HG02623 (cell line): ENCODE data around the gene ERN1.
"Not testable (repeated sequence)": the region's sequence is repeated elsewhere in the genome, so short reads cannot be mapped to it uniquely, and the experiment has no call there.

Source experiments
- ATAC-seq: cut with Tn5 transposase; IDR thresholded peaks from one replicate; pipeline ENCODE4 v1.9.1; 2021; ENCODE audit warnings: moderate library complexity; ENCODE audit not compliant: unreplicated experiment

The ERN1 gene

GRCh38 chr17:64007089-64007837, 122.7 kb downstream of the ERN1 start:
- not testable (repeated sequence) for ATAC-seq

DNA sequence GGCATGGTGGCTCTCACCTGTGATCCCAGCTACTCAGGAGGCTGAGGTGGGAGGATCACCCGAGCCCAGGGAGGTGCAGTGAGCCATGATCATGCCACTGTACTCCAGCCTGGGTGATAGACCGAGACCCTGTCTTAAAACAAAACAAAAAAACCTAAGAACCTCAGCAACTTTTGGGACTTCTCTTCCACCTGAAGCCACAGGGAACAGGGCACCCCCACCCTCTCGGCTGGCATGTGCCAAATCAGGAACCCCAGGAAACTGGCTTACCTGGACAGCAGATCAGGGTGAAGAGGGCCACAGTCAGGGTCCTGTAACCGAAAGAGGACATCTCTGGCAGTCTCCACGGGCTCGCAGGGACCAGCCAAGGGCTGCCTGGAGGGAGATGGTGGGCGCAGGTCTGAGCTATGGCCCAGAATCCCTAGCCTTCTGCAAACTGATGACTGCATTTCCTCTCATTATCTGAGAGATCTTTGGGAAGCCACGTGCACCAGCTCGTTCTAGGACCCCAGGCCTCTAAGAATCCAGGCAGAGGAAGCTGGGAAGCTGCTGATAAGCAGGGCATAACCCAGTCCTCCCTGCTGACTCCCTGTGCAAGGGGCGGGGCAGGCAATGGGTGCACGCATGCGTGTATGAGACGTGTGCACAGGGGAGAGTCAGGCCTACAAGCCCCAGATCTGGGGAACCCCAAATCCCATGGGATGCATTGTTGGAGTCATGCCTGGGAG, 123.4 kb downstream of the ERN1 start:
- no peak for ATAC-seq

DNA sequence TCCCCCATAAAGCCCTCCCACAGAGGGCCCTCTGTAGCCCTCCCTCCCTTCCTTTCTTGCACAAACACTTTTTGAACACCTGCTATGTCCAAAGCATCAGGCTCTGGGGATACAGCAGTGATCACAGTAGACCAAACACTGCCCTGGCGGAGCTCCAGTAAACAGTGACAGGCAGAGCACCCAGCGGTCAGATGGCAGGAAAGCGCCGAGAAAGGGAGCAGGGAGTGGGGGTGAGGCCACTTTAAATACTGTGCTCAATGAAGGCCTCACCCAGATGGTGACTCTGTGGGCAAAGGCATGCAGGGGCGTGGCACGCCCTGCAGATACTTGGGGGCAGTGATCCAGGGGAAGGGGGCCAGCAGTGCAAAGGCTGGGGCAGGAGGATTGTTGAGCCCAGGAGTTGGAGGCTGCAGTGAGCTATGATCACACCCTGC, 124.2 kb downstream of the ERN1 start:
- ATAC-seq: no peak

GRCh38 chr17:64004903-64005733, 124.8 kb downstream of the ERN1 start:
- no peak for ATAC-seq

DNA sequence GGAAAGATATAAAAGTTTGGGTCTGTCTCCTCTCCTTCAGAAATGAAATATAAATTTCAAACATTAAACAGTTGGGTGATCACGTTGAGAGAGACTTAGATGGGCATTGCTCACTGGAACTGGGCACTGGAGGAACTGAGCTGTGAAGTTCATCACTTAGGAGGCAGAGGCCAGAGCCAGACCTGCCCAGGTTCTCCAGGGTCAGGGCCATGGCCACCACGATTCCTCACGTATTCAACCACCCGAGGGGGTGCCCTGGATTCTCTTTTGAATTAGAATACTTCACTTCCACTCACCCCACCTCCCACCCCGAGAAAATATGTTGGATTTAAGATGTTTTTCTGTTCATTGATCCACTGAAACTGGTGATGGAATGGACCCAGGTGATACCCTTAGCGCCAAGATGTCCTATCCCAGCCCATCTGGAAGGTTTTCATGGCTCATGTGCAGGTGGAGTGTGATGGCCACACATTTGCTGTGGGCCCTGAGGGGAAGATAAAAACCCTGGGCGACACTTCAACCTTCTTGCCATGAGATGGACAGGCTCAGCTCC, 125.7 kb downstream of the ERN1 start:
- ATAC-seq: no peak

DNA sequence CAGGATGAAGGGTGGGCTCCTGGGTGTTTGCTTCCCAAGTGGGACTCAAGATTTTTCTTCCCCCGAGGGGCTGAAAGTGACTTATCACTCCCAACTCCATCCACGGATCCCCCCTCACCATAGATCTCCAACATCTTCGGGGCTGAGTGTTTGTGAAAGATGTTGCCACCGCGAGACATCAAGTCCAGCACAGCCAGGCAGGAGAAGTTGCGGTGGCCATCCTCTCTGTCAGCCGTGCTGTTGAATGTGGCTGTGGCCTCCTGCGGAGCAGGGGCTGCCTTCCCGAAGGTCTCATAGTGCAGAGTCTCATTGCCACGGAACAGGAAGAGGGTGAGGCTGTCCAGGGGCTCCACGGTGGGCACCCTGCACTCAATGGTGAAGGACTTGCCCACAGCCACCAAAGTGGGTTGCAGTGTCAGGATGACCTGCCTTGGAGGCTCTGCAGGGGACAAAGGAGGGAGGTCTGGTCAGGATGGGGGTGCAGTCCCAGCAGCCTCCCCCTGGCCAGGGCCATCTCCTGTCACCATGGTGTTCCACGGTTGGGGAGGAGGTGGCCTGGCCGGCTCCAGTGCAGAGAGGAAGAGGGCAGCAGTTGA, 126.3 kb downstream of the ERN1 start:
- no peak for ATAC-seq

DNA sequence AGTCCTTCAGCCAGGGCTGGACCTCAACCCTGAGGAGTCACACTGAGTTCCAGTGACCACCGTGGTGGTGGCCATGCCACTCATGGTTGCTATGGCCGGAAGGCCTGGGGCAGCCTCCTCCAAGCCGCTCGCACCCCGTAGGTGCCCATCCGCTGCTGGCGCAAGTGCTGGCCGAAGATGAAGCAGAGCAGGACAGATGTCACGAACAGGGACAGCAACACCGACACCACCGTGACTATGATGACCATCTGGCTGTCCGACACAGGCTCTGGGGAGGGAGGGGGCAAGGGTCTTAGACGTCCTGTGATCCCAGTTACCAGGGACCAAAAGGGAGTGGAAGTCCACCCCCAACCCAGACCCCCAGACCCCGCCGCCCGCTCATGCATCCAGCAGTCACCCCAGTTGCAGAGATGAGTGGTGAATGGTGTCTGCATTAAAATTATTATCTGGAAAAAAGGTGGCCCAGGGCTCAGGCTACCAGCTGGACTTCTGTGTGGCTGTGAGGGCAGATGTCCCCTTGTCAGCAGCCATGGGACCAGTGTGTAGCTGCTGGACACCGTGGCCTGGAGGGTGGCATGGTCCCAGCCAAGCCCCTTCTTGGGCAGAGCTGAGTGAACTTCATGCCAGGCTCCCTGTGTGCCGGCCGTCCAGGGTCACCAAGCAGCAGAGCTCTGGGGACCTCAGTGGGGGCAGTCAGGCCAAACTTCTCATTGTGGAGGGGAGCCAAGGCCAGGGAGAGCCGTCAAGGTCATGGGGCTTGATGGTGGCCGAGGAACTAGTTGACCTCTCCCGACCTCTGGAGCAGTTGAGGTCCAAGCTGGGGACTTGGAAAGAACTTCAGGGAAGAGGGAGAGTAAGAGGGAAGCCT, 127.1 kb downstream of the ERN1 start:
- no peak for ATAC-seq

- no peak for ATAC-seq
Measured at GRCh38 chr17:64001763-64002529, 128.0 kb downstream of the ERN1 start.

- no peak for ATAC-seq
Measured at GRCh38 chr17:64001091-64001579, 128.8 kb downstream of the ERN1 start.

DNA sequence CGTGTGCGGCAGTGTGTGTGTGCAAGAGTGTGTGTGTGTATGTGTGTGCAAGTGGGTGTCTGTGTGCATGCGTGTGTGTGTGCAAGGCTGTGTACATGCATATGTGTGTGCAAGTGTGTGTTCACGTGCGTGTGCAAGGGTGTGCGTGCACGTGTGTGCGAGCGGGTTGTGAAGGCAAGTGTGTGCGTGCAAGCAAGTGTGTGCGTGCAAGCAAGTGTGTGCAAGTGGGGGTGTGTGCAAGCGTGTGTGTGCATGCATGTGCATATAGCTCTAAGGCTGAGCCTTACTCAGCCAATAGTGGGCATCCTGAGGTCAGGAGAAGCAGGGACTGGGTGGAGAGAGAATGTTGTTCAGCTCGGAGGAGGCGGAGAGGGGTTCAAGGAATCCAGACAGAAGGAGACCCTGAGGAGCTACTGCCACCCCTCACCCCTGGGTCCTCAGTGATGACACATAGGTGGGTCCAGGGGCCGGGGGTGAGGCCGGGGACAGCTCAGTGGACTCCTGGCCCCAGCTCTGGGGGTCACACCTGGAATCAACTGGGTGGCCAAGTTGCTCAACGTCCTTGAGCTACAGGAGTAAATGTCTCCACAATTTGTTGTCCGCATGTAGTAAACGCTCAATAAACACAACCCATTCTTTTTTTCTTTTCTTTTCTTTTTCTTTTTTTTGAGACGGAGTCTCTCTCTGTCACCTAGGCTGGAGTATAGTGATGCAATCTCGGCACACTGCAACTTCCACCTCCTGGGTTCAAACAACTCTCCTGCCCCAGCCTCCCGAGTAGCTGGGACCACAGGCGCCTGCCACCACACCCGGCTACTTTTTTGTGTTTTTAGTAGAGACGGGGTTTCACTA, 130.0 kb downstream of the ERN1 start:
- no peak for ATAC-seq

DNA sequence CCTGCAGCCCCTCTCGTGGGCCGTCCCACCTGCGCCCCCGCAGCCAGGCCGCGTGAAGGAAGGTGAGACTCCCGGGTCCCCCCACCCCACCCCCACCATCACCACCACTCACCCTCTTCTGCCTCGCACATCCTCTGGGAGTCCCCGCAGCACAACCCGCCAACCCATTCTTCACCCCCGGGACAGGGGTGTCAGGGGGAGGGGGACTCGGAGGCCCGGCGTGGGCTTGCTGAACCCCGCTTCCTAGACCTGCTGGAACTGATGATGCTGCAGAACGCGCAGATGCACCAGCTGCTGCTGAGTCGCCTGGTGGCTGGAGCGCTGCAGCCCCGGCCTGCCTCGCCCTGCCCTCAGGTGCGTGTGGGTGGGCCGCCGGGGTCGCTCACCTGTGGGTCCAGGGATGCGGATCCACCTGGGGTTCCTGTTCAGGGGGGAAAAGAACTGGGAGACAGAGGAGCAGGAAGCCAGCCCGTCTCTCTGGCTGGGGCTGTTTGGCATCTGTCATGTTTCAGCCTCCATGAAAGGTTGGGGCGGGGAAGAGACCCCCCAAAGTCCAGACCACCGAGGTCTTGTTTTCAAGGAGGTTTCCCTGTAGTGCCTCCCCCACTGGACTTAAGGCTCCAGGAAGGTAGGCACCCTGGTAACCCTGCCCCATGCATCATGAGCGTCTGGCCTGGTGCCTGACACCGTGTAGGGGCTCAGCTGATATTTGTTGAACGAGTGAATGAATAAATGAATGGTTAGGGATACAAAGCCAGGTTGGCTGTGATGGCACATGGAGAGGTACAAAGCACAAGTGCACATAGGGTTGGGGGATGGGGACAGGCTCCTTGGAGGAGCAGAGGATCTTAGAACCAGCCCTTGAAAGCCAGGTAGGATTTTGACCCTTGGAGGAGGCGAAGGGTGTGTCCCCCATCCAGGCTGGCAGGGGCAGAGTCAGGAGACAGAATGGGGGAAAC, 130.9 kb downstream of the ERN1 start:
- no peak for ATAC-seq

GRCh38 chr17:63998050-63998720, 131.8 kb downstream of the ERN1 start, which contains the start of gene PRR29:
Gene PRR29, plus strand, starts transcription at chr17:63998351. Its CDS starts 14 bp downstream, at chr17:63998365.
- peak; percentile 53 for ATAC-seq

GRCh38 chr17:63997341-63998048, 132.4 kb downstream of the ERN1 start:
- no peak for ATAC-seq

GRCh38 chr17:63996430-63997182, 133.3 kb downstream of the ERN1 start:
- ATAC-seq: no peak

DNA sequence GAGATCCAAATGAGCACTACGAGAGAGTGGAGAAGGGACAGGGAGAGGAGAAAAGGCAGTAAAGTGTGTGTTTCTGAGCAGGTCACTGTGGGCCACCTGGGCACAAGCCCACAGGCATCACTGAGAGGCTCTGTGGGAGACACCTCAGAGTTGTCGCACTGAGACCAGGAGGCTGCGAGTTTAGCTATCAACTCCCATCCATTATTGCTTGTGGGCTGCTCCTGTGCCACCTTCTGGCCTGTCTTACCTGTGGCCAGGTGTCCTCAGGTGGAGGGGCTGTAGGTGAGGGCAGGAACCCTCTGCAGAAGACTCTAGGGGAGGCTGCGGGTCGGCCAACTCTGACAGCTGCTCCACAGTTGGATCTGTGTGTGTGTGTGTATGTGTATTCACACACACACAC, 134.3 kb downstream of the ERN1 start:
- no peak for ATAC-seq
